Measurements from ENCODE around the gene ZMAT5.

DNA sequence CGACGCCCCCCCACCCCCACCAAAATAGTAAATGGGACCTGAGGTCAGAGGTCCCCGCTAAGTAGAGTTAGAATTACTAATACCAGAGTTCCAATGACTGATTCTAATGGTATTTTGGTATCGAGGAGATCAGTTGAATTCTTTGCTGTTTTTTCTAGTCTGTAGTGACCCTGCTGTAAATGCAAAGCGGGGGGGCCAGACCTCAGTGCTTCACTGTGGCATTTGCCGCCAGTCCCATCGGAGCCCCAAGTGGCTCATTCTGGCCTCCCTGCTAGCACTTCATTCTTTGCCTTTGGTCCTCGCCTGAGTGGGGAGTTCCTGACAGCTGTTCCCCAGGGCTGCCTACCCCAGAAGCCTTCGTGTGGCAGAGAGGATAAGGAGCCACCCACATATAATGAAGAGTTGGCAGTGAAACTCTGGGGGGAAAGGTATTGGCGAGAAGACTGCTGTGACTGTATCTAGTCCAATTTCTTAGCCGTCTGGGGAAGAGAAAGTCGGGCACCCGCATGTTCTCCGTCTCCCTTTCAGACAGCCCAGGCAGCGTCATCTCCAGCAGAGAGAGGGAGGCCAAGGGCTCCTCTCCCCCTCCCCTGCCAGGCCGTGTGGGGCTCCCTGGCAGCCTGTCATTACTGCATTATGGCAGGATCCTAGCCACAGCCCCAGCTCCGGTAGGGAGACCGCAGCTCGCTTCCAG lies 66.5 kb downstream of the ZMAT5 start:
- TF ChIP-seq POLR2A (IDR thresholded peaks at IDR 0.05; ENCODE audit: low read depth, low read length), result no peak
- no peak for TF ChIP-seq SPI1 (IDR thresholded peaks at IDR 0.05; ENCODE audit: low read depth, low read length)
- no peak for TF ChIP-seq POLR2AphosphoS5 (IDR thresholded peaks at IDR 0.05; ENCODE audit: low read depth, low read length)
- no peak for TF ChIP-seq TAF1 (IDR thresholded peaks at IDR 0.05; ENCODE audit: low read depth, low read length)
- TF ChIP-seq PAX5 (IDR thresholded peaks at IDR 0.05; ENCODE audit: insufficient read depth, low read length, severe bottlenecking), result no peak
